K562 (cell line): Measurements from ENCODE around the gene ZNF214. TPM values are rescaled to one million over a fixed set of nuclear protein-coding genes. Genes with fewer than 3 reads are reported as not detected.

ENCODE experiments used
- ATAC-seq: fragments of 200-7000 bp; cut with Tn5 transposase; 3 replicates; pipeline ENCODE4 v1.9.1; 2020; ENCODE audit warnings: moderate library complexity
- BruUV-seq: library from RNA; stranded (reverse); fragments of 400-500 nt; replicated peaks from 2 replicates; lab custom pipeline; 2021; lab: Mats Ljungman, UMichigan
- CTCF ChIA-PET: fragments of 300-600 bp; formaldehyde crosslinking; extraction: SDS; loops from one replicate; lab custom pipeline; 2021; ENCODE audit warnings: low intra/inter-chr PET ratio; lab: Yijun Ruan, JAX
- POLR2A ChIA-PET: fragments of 300-600, 350-650 bp; sonication (Branson Sonifier 250); formaldehyde crosslinking; extraction: SDS; loops from one replicate; lab custom pipeline; 2021; ENCODE audit warnings: antibody characterized with exemption, inconsistent platforms; lab: Yijun Ruan, JAX
- DNase-seq, 4 experiments: peaks; one replicate each; pipeline versions ENCODE4 v3.0.0 to v3.0.0-alpha.2; 2011 to 2018; ENCODE audit warnings: low spot score in 3 of 4, mixed read lengths in 3 of 4; ENCODE audit errors: extremely low read depth in 1 of 4
- FAIRE-seq: peaks from 2 replicates; lab custom pipeline; 2011; peaks lifted over from hg19 to GRCh38; lab: Jason Lieb, UNC
- H2AFZ ChIP-seq: 2 replicates; pipeline ENCODE4 v1.6.0; 2011; ENCODE audit warnings: low read depth, low read length, control low read depth, inconsistent platforms
- H3K27ac ChIP-seq: fragments of 200-600 bp; 3 replicates; pipeline ENCODE4 v1.8.0; 2011; ENCODE audit warnings: low read depth, mild to moderate bottlenecking, control low read depth, inconsistent platforms, low read length, moderate library complexity, mixed read lengths; ENCODE audit errors: extremely low read depth
- H3K27me3 ChIP-seq, 2 experiments: fragments of 300-600 bp in 1 of 2; 2 replicates in 1 of 2; 3 replicates in 1 of 2; pipeline versions ENCODE4 v1.6.0 to v1.8.0; 2011; ENCODE audit warnings: inconsistent platforms in 2 of 2, low read length in 2 of 2, mild to moderate bottlenecking in 1 of 2, mixed read lengths in 1 of 2, moderate library complexity in 1 of 2; ENCODE audit not compliant: control insufficient read depth in 2 of 2, insufficient read depth in 2 of 2
- H3K36me3 ChIP-seq: fragments of 300-600 bp; 3 replicates; pipeline ENCODE4 v1.8.0; 2011; ENCODE audit warnings: mild to moderate bottlenecking, low read length, inconsistent platforms; ENCODE audit not compliant: control insufficient read depth, insufficient read depth
- H3K4me1 ChIP-seq, 2 experiments: fragments of 200-600 bp in 1 of 2; replicated peaks in 1 of 2; 2 replicates in 1 of 2; 3 replicates in 1 of 2; pipeline versions ENCODE4 v1.5.1 to v1.8.0; 2011; ENCODE audit warnings: inconsistent platforms in 2 of 2, low read length in 2 of 2, mild to moderate bottlenecking in 1 of 2, mixed read lengths in 1 of 2, moderate library complexity in 1 of 2; ENCODE audit not compliant: control insufficient read depth in 2 of 2, insufficient read depth in 2 of 2
- H3K4me2 ChIP-seq: 2 replicates; pipeline ENCODE4 v1.6.1; 2011; ENCODE audit warnings: low read length, control low read depth, inconsistent platforms, mixed read lengths; ENCODE audit not compliant: insufficient read depth
- H3K4me3 ChIP-seq: fragments of 200-600 bp; sonication (generic), shearing (Covaris generic); 2 replicates; pipeline ENCODE4 v1.5.1; 2016; ENCODE audit warnings: control low read depth, inconsistent platforms
- H3K79me2 ChIP-seq: fragments of 200-600 bp; 3 replicates; pipeline ENCODE4 v1.8.0; 2011; ENCODE audit warnings: low read length, inconsistent platforms; ENCODE audit not compliant: control insufficient read depth, insufficient read depth
- H3K9ac ChIP-seq, 2 experiments: 2 replicates each; pipeline versions ENCODE4 v1.6.0 to v1.6.1; 2011; ENCODE audit warnings: low read depth in 2 of 2, low read length in 2 of 2, control low read depth in 1 of 2, inconsistent platforms in 1 of 2, mild to moderate bottlenecking in 1 of 2, mixed read lengths in 1 of 2; ENCODE audit not compliant: insufficient read depth in 1 of 2
- H3K9me1 ChIP-seq: one replicate; pipeline ENCODE4 v1.6.0; 2011; ENCODE audit warnings: inconsistent platforms, mild to moderate bottlenecking, low read length, moderate library complexity; ENCODE audit not compliant: control insufficient read depth, insufficient read depth
- H3K9me3 ChIP-seq: replicated peaks from 2 replicates; pipeline ENCODE4 v1.5.1; 2011; ENCODE audit warnings: low read depth, low read length, inconsistent platforms; ENCODE audit not compliant: control insufficient read depth, insufficient read depth
- H4K20me1 ChIP-seq: replicated peaks from 2 replicates; pipeline ENCODE4 v1.6.1; 2011; ENCODE audit warnings: low read length, inconsistent platforms, mixed read lengths; ENCODE audit not compliant: control insufficient read depth, insufficient read depth
- ARHGAP35 ChIP-seq: fragments of 450-650 bp; IDR thresholded peaks from 2 replicates; pipeline ENCODE4 v1.6.1; 2018; ENCODE audit not compliant: partially characterized antibody
- BRD9 ChIP-seq: fragments of 450-650 bp; IDR thresholded peaks from 2 replicates; pipeline ENCODE4 v1.6.1; 2018; ENCODE audit warnings: low read depth; ENCODE audit not compliant: partially characterized antibody
- E4F1 ChIP-seq: fragments of 250-450 bp; sonication (Bioruptor Pico); IDR thresholded peaks from 2 replicates; pipeline ENCODE4 v1.5.0; 2021; ENCODE audit warnings: mild to moderate bottlenecking, borderline replicate concordance
- ELF1 ChIP-seq: fragments of 200-800 bp; sonication (Bioruptor generic); IDR thresholded peaks from 2 replicates; pipeline ENCODE4 v1.6.1; 2016; ENCODE audit warnings: missing genetic modification characterization, missing compliant biosample characterization
- KLF6 ChIP-seq: fragments of 250-450 bp; sonication (Bioruptor Pico); IDR thresholded peaks from 2 replicates; pipeline ENCODE4 v1.4.0; 2020; ENCODE audit warnings: mild to moderate bottlenecking, moderate library complexity, borderline replicate concordance
- MGA ChIP-seq: fragments of 450-650 bp; IDR thresholded peaks from 2 replicates; pipeline ENCODE4 v1.6.1; 2016; ENCODE audit warnings: mild to moderate bottlenecking, moderate library complexity
- RBBP5 ChIP-seq: fragments of 200-600 bp; sonication (generic); IDR thresholded peaks from 2 replicates; pipeline ENCODE4 v1.6.1; 2012; ENCODE audit warnings: borderline replicate concordance, mild to moderate bottlenecking, low read length, control low read depth, inconsistent platforms; ENCODE audit not compliant: insufficient read depth, poor library complexity, severe bottlenecking
- ZEB2 ChIP-seq: fragments of 450-650 bp; IDR thresholded peaks from 2 replicates; pipeline ENCODE4 v1.6.1; 2016
- ZNF311 ChIP-seq: fragments of 250-450 bp; sonication (Bioruptor Pico); IDR thresholded peaks from 2 replicates; pipeline ENCODE4 v1.4.0; 2020; ENCODE audit warnings: mild to moderate bottlenecking, moderate library complexity
- in situ Hi-C: fragments of 300-500 bp; cut with MboI; formaldehyde crosslinking; loops from 4 replicates; pipeline ENCODE4 v1.15.0; 2018; ENCODE audit warnings: inconsistent platforms, mixed read lengths
- intact Hi-C: fragments of 100-400 bp; cut with micrococcal nuclease; formaldehyde crosslinking; loops from 2 replicates; pipeline ENCODE4 v1.14.2; 2022
- polyA plus RNA-seq, 8 experiments: library from polyadenylated mRNA; depleted of rRNA in 4 of 8; stranded (reverse) in 5 of 8; unstranded in 3 of 8; fragments of >200 nt; fragmentation: Nextera tagmentation in 2 of 8; fragmentation: Illumina TruSeq in 1 of 8; extraction: Ambion mirVana in 2 of 8; extraction: Trizol in 1 of 8; gene quantifications; 2 replicates each; pipeline versions ENCODE4 v1.2.1 to v1.2.3, GENCODE V29; 2011 to 2014; ENCODE audit warnings: inconsistent platforms in 1 of 8, missing spikeins in 1 of 8
- total RNA-seq, 7 experiments: library from RNA; depleted of rRNA in 6 of 7; stranded (reverse); fragments of >200 nt in 6 of 7; fragmentation: Illumina TruSeq in 2 of 7; extraction: Trizol in 2 of 7; gene quantifications; 2 replicates each; pipeline versions ENCODE4 v1.2.1 to v1.2.3, GENCODE V29; 2011 to 2021; ENCODE audit warnings: low replicate concordance in 1 of 7

The ZNF214 gene
- total and polyA plus RNA-seq, 9 of the 15 experiments (the other 6 are each of a cell fraction or from before 2014, with no cell fraction given) = 0.06 to 0.41 (median 0.33) TPM; not detected in 1

- TF ChIP-seq E4F1 (no peak), ARHGAP35 (no peak), ELF1 (tag) (no peak), ZEB2 (no peak), ZNF311 (CRISPR knock-in tag) (no peak), RBBP5 (no peak)
These were observed 28.9 kb downstream of the ZNF214 start (continued) for GRCh38 chr11:6991227-6991626.

- H3K4me3 ChIP-seq = no peak overlapping the region
- H4K20me1 ChIP-seq = no peaks in the 10 kb centered on the region
- intact Hi-C loops (no loop called here), in situ Hi-C loops (no loop called here)
- ChIA-PET POLR2A (no interaction called here), CTCF (no interaction called here)
- H3K4me1 ChIP-seq = peaks cover 0 to 4% of the 10 kb centered on the region in 2 experiments; a peak in 1 of 5 replicates
- no peak overlapping the region for H3K27ac ChIP-seq
- no peaks in the 10 kb centered on the region for H3K9me1 ChIP-seq
- H3K36me3 ChIP-seq = no peaks in the 10 kb centered on the region; the same call in 2 of the 3 replicates
- no TSS peak for BruUV-seq
- H3K9ac ChIP-seq = no peak overlapping the region
- H3K4me2 ChIP-seq = no peak overlapping the region
- H3K27me3 ChIP-seq = no peaks in the 10 kb centered on the region
- no peak overlapping the region for H2AFZ ChIP-seq
- no peak for ATAC-seq
- no peaks in the 10 kb centered on the region for H3K9me3 ChIP-seq
- peak; percentile 61 for FAIRE-seq
- DNase-seq = no peak
- H3K79me2 ChIP-seq = no peaks in the 10 kb centered on the region
- TF ChIP-seq KLF6 (CRISPR knock-in tag) (no peak), BRD9 (no peak), MGA (no peak)
These were observed 31.6 kb downstream of the ZNF214 start for GRCh38 chr11:6988506-6988905.
